Esophagus squamous epithelium (tissue), 4 donors: Measurements from ENCODE around the gene CDH13.

ENCODE experiments used
- CTCF ChIP-seq, 6 experiments: fragments of 450-650 bp in 4 of 6; fragments of 200-600 bp in 2 of 6; sonication (generic) in 2 of 6; IDR thresholded peaks; one replicate each; pipeline ENCODE4 v1.5.1; 2016 to 2019; ENCODE audit warnings: antibody characterized with exemption in 6 of 6, mild to moderate bottlenecking in 4 of 6, moderate library complexity in 4 of 6
- POLR2A ChIP-seq, 4 donors: fragments of 450-650 bp; IDR thresholded peaks; one replicate each; pipeline ENCODE4 v1.6.1; 2017; ENCODE audit warnings: antibody characterized with exemption in 4 of 4, mild to moderate bottlenecking in 4 of 4, moderate library complexity in 3 of 4

DNA sequence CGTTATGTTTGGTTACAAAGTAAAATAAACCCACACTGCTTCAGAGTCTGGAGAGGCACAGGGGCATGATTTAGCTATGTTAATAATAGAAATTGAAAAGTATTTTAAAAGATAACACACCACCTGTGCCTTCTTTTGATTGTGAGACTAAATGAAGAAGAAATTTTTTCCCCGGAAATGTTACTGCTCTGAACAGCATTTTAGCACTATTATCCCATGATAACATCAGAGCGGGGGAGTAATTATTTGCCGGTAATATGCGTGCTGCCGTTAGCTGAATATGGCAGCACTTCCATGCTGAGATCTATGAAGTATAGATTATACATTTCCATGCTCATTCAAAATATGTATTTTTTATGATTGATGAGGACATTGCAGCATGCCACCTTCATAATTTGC lies 680.8 kb downstream of the CDH13 start:
- TF ChIP-seq CTCF (IDR thresholded peaks at IDR 0.05) (no peak), POLR2A (IDR thresholded peaks at IDR 0.05) (no peak)
